Stimulated activated CD4-positive, alpha-beta T cell treated with anti-CD3 and anti-CD28 coated beads, Interleukin-2, amount 100 ng/mL, for 24 hours (primary cell): Measurements from ENCODE around the gene RPS6KA5.
"Not testable (repeated sequence)": the region's sequence is repeated elsewhere in the genome, so short reads cannot be mapped to it uniquely, and the experiment has no call there.

Experiments
- DNase-seq, 2 donors: peaks; one replicate each; pipeline ENCODE4 v3.0.0-alpha.2; 2020

The RPS6KA5 gene

GRCh38 chr14:90980636-90981035 is 79.8 kb downstream of the RPS6KA5 start:
- DNase-seq = not testable (repeated sequence)

- no peak for DNase-seq
Observed at GRCh38 chr14:90979515-90979914, 80.9 kb downstream of the RPS6KA5 start.

GRCh38 chr14:90976101-90976500 is 84.3 kb downstream of the RPS6KA5 start:
- no peak for DNase-seq

DNA sequence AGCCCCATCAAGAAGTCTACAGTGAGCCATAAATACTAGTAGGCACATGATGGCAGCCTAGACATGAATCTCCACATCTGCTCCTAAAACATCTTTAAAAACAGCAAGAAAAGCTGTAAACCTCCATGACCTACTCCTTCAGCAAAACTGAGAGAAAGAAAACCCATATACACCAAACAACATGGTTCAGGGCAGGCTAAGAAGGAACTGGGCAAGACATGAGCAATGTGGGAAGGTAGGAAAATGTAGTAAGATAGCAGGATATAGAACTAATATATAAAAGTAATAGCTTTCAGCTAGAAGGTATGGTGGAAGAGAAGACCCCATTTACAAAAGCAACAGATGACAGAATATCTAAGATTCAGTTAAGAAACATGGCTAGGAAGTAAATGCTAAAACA is 88.8 kb downstream of the RPS6KA5 start:
- DNase-seq = no peak

GRCh38 chr14:90970167-90970600 is 90.3 kb downstream of the RPS6KA5 start:
- no peak for DNase-seq

GRCh38 chr14:90969531-90970166 is 90.8 kb downstream of the RPS6KA5 start:
- no peak for DNase-seq

DNA sequence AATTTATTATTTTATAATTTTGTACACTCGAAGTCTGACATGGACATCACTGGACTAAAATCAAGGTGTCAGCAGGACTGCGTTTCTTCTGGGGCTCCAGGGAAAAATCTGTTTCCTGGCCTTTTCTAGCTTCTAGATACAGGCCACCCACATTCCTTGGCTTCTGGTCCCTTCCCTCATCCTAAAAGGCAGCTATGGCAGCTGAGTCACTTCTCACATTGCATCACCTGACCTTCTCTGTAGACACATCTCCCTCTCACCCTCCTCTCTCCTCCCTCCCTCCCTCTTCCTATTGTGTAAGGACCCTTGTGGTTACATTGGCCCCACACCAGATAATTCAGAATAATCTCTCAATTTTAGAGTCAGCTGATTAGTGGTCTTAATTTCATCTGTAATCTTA is 92.4 kb downstream of the RPS6KA5 start:
- DNase-seq = no peak

DNA sequence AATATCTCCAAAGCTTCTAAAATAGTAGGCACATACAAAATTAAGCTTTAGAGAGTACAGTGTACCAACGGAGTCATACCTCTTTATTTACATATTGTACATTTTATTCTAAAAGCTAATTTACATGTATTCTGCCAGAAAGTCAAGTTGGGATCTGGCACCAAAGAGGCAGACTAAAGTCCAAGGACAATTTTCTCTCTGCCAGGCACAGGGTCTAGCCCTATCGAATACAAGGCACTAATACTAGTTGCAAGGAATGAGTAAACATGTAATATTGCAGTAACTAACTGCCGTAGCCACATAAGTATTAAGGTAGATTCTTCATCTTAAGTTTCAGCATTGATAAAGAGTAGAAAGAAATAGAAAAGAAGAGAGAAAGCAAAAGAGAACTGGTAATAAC is 93.9 kb downstream of the RPS6KA5 start:
- DNase-seq = no peak

DNA sequence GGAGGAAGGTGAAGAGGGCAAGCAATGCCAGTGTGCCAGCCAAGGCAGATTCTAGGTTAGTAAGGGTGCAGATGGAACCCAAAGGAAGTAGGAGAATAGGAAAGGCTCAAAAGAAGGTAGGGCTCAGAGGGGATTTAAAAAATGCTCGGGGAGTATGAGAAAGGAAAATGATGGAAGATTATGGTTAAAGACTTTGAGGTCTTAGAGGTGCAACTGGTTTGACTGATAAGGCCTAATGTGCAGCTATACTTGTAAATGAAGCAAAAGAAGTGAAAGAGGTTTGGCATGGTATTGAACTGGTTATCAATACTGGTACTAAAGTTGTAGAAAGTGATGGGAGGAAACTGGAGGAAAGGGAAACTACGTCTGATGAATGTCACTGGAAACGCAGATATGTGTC is 94.7 kb downstream of the RPS6KA5 start:
- DNase-seq = no peak

- DNase-seq = no peak
Observed at GRCh38 chr14:90963343-90963742, 97.1 kb downstream of the RPS6KA5 start.

GRCh38 chr14:90962505-90963109 is 97.8 kb downstream of the RPS6KA5 start:
- DNase-seq = no peak

DNA sequence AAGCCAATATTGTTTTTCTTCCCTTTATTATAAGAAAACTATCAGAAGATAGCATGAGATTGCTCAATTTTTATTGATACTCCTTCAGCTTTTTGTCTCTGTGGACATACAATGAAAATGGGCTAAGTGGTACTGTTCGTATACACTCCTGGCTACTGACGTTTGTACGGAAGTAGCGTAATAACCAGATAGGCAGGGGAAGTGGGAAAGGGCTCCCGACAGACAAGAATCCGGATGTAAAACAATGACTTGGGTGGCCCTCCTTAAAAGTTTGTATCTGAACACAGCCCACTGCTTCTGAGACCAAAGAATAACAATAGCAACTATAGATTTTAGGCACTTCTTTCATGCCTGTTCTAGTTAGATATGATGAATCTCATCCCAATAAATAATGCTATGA is 99.6 kb downstream of the RPS6KA5 start:
- DNase-seq = no peak

DNA sequence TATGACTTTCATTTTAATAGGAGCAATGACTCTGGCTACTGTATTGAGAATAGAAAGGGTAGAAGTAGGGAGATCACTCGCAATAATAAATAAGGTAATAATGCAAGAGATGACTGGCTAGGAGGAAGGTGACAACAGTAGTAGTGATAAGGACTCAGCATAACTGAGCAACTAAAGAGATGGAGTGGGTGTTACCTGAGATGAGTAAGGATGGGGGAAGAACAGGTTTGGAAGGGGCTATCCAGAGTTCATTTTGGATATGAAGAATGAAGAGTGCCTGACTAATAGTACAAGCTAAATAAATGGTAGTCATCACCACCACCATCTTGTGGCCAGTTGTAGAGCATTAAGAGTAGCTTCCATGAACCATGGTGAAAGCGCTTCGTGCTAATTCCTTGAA is 101.1 kb downstream of the RPS6KA5 start:
- DNase-seq = no peak

DNA sequence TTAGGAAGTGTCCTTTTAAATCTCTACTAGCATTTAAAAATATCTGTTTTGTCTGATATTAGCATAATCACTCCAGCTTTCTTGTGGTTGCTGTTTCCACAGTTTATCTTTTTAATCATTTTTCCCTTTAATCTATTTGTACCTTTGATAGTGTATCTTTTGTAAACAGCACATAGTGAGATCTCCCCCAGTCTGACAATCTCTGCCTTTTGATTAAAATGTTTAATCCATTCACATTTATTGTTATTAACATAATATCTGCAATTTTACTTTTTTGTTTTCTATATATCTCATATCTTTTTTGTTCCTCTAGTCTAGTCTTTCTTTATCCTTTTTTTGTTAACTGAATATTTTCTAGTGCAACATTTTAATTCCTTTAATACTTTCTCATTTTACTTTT is 104.2 kb downstream of the RPS6KA5 start:
- DNase-seq = no peak

DNA sequence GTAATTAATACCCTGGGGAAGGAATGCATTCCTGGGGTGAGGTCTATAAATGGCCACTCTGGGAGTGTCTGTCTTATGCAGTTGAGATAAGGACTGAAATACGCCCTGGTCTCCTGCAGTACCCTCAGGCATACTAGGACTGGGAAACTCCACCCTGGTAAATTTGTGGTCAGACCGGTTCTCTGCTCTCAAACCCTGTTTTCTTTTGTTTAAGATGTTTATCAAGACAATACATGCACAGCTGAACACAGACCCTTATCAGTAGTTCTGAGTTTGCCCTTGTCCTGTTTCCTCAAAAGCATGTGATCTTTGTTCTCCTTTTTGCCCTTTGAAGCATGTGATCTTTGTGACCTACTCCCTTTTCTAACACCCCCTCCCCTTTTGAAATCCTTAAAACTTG is 106.8 kb downstream of the RPS6KA5 start:
- not testable (repeated sequence) for DNase-seq

DNA sequence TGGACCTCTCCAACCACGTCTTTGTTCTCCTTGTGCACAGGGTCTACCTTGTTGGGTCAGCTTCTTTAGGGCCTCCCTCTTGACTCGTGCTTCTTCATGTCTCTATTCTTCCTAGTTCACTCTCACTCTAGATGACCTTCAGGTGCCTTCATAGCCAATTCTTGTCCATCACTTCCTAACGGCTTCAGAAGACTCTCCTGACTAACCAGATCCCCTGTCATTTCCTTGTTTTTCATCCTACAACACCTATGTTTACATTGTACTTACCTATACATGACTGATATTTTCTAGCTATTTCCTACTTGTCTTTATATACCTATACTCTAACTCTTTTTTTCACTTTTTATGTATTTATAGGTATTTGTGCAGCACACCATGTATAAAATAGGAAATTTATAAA is 117.1 kb downstream of the RPS6KA5 start:
- DNase-seq = no peak

DNA sequence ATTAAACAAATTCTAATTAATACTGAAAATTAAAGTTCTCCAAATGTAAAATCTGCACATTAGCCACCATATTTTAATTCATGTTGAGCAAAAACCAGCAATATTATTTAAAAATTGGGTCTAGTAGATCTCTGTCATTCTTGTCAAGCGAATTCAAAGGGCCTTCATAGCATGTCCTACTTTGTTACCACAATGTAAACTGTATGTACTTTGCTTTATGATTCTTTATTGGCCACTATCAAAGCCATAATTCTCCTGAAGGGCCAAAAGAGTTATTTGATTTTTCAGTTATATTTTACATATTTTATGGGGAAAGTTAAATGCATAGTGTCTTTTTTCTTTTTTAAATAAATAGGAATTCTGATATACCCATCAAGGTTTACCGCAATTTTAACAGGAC is 117.9 kb downstream of the RPS6KA5 start:
- DNase-seq = no peak

DNA sequence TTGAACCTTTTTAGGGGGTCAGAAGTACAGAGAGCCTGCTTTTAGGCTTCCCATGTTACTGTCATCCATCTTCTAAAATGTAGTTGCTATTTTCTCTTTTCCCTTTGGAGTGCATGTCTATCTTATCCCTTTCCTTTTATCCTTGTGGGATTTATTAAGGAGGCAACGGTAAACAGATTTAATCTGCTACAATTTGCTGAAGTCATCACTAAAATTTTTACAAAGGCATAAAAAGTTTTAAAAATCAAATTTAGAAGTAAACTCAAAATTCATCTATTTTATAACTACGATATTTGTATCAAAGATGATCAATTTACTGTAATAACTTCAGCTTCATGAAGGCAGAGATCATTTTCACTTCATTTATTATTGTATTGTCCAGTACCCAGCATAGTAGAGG is 118.7 kb downstream of the RPS6KA5 start:
- no peak for DNase-seq

- DNase-seq = no peak
Observed at GRCh38 chr14:90940318-90940962, 120.0 kb downstream of the RPS6KA5 start.

GRCh38 chr14:90939252-90939795 is 121.1 kb downstream of the RPS6KA5 start:
- not testable (repeated sequence) for DNase-seq

GRCh38 chr14:90938615-90939014 is 121.8 kb downstream of the RPS6KA5 start:
- no peak for DNase-seq

DNA sequence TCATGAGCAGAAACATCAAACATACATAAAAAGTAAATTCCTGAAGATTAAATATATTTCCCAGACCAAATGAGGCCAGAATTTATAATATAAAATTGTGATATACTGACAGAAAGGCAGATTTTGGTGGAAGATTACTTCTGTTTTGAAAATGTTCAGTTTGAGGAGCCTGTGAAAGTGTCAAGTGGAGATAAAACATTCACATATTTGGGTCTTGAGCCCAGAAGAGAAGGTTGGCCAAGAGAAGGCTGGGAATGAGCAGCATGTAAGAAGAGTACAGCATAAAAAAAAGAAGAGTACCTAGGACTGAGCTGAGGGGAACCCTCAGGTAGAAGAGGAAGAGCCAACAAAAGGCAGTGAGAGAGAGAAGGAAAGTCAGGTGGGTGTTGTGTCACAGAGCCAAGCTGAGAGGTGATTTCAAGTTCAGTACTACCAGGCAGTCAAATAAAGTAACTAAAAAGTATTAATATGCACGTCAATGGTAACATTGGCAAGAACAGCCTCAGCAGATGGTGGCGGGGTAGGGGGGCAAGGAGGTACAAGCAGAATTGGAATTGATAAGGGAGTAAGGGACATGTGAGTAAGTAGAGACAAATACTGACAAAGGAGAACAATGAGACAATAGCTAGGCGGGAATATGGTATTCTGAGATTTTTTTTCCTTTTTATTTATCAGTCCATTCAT is 123.5 kb downstream of the RPS6KA5 start:
- no peak for DNase-seq

DNA sequence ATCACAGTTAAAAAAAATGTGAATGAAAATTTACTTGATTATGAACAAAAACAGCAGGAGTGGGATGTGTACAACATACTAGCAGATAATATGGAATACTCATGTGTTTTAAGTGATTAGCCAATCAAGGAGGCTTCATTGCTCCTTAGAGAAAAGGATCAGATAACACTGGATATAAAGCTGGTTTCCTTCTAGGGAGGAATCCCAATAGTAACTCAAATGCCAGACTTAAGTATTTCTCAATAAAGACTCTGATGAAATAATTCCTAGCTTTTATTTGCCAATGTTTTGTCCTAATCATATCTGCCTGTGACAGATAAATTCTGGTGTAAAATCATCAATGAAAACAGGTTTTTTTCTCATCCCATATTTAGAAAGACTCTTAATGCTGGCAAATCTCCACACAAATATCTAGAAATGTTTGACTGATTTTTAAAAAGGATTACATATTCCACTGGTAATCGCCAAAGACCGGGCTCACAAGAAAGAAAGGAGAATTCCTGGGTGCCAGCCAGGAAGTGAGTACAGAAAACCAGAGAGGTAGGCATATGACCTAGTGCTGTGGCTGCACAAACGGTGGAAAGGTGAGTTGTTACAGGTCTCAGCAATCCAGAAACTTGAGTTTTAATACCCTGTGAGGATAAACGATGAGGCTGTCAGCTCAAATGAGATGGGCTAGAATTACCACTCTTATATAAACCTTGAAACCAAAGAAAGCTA is 135.7 kb downstream of the RPS6KA5 start:
- DNase-seq = no peak
